Activated T-cell treated with anti-CD3 and anti-CD28 coated beads for 48 hours (primary cell): ENCODE data around the gene CBX1.

ENCODE experiments used
- DNase-seq: peaks from one replicate; pipeline ENCODE4 v3.0.0-alpha.2; 2020; ENCODE audit warnings: low read depth

The CBX1 gene

DNA sequence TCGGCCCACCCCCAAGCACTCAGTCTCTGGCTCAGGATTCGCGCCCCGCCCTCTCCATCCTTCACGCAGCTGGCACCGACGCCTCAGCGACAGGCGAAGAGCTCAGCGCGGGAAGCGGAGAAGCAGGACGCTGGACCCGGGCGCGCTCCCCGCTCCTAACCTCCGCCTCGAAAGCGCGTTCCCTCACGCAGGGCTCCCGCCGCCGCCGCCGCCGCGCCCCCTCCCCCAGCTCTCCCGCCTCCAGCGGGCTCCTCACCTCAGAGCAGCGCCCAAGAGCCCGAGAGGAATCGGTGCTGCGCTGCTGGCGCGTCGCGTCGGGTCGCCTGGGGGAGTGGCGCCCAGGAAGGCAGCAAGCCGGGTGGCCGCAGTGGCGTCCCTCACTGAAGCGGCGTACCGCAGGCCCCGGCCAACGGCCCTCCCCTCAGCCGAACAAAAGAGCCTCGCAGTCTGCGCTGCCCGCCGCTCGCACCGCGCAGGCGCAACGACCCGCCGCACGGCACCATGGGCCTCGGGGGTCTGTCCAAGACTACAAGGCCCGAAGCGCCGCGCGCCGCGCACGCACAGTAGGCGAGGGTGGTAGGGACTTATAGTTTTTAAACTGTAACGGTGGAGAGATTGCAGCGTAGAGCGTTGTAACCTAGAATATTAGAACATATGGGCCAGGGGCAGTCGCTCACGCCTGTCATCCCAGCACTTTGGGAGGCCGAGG, at the start of gene CBX1:
CBX1 (minus strand) TSS at position 467 of the 709 bp plus-strand sequence. CDS start 24,474 bp downstream, outside the sequence.
- peak; percentile 95 for DNase-seq

GRCh38 chr17:48150597-48151001, 49.3 kb upstream of the CBX1 start:
- no peak for DNase-seq

DNA sequence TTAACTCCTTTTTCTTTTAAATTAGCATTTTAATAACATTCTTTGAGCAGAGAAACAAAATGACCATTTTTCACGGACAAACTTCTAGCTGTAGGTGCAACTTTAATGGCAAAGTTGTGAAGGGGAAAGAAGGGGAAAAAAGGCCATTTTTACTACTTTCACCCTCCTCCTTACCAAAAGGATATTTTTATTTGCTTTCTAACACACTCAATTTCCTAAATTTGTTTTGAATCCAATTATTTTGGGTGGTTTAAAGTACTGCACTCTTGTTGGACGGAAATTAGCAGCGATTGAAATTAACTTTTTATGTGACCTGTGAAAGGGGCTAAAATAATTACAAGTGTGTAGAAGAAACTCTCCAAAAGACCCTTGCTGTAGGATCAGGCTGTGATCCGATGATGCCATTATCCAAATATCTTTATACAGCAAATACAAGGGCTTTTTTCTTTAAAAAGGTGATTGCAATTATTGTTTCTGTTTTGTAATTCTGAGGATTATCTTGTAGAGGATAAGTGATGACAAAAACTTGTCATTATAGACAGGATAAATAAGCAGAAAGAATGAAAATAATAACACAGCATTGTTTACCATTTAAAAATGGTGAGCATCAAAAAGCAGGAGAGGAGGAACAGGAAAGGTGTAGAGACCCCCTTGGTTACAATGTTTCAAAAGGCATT, 48.6 kb upstream of the CBX1 start:
- no peak for DNase-seq

DNA sequence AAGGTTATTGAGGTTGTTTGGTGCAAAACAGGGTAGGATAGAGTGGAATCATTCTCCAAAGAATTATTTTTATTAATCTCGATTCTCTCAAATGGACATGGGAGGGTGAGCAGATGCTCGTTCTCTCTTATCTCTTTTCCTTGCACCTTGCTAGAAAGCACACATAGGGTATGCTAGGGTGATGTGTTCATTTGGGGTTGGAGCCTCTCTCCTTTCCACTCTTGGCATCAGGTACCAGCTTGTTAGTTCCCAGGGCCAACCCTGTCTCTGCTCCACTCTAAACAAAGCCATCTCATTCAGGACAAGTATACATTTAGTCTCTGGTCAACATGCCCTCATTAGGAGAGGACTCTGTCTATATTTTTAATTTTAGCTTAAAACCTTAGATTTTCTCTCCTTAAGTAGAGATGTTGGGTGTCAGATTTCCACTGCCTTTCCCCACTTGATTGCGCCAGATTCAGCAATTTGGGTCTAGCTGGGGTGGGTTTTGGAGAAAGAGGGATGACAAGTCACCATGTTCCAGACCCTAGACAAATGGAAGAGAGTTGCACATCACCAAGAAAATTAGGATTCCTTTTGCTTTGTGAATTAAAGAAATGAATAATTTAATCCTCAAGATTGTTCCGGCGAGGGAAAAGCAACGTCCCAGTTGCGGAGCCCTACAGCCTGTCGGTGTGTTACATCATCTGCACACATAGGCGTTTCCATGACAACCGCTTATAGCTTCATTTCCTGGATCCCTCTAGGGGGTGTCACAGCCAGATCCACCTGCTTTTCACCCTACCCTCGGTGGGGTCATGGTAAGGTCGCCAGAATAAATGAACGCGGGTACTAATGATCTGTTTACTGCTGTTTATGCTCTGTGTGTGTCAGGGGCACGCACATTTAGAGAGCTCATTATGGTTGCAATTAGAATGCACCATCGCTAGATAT, 47.8 kb upstream of the CBX1 start:
- DNase-seq, result no peak

- no peak for DNase-seq
These were observed 46.9 kb upstream of the CBX1 start for GRCh38 chr17:48148029-48148770.

- DNase-seq, result no peak
These were observed 43.9 kb upstream of the CBX1 start for GRCh38 chr17:48144976-48145798.

DNA sequence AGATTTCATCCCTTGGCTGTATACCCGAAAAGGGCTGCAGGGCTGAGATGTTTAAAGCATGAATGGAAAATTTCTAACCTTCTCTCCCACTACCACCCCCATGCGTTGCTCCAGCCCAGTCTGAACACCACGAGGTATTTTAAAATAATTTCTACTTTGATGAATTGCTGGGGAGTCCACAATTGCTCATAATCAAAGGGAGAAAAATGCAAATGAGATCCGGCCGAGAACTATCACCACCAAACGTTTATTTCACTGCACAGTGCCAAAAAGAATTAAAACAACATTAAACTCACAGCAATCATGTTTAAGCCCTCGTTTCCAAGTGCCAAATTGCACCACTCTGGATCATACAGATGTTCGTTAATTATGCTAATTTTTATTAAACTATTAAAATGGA, 43.0 kb upstream of the CBX1 start:
- no peak for DNase-seq

- no peak for DNase-seq
These were observed 42.4 kb upstream of the CBX1 start for GRCh38 chr17:48143629-48144028.

GRCh38 chr17:48139944-48140343, 38.7 kb upstream of the CBX1 start:
- DNase-seq, result no peak

DNA sequence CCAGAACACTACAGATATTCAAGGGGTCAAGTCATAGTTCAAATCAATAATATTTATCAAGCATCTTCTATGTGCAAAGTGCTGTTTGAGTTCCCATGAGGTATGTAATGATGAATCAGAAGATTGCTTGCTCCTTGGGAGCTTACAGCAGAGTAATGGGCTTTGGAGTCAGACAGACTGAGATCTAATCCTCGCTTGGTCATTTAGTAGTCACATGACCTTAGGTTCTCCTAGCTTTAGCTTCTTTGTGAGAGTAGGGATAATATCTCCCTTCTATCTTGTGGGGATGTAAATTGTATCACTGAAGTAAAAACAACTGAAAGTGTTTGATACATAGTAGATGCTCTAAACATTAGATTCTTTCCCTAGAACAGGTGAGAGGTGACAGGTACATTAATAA, 36.4 kb upstream of the CBX1 start:
- DNase-seq, result no peak

GRCh38 chr17:48134912-48135480, 33.7 kb upstream of the CBX1 start:
- no peak for DNase-seq

GRCh38 chr17:48132385-48132784, 31.1 kb upstream of the CBX1 start:
- DNase-seq, result no peak

GRCh38 chr17:48131216-48131824, 30.0 kb upstream of the CBX1 start:
- no peak for DNase-seq

GRCh38 chr17:48129981-48130380, 28.7 kb upstream of the CBX1 start:
- no peak for DNase-seq

- no peak for DNase-seq
These were observed 27.1 kb upstream of the CBX1 start for GRCh38 chr17:48128400-48128799.

- no peak for DNase-seq
These were observed 26.2 kb upstream of the CBX1 start for GRCh38 chr17:48127371-48128051.

DNA sequence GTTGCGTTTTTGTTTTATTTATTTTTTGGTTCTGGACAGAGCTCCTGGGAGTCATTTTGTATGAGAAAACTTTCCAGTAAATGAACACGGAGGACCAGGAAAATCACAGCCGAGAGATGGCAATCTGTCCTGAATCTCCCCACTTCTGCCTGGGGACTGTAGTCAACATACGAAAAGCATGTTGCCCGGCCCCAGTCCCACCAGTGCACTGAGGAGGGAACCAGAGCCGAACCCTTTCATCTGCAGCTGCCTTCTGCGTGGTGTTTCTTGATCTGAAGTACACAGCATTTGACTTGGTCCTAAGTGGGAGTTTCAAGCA, 25.2 kb upstream of the CBX1 start:
- DNase-seq, result no peak

DNA sequence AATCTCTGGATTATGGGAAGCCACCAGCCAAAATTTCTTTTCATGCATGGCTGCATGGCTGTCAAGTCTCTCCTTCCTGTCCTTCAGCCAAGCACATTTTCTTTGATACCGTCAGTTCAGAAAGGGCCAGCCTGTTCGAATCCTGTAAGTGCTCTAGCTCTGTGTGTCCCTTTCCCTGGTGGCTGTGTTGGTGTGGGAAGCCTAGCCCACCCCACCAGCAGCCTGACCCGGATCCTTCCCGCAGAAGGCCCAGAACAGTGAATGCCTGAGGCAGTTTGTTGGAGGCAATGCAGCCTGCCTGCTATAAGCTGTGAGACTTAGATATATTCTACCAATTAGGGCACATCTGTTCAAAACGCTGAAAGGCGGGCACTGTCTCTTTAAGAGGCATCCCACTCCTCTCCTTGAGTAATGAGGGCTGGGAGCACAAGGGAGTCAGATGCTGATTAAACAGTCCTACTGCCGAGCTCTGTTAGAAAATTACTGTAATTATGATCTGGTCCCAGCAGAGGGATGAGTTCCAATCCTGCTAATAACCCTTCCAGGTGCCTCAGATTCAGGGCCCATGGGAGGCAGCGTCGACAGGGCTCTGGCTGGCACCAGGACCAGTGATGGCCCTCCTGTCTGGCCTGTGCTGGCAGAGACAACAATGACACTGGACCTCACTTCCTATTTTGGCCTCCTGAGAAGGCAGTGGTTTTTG, 24.7 kb upstream of the CBX1 start:
- no peak for DNase-seq

GRCh38 chr17:48123776-48124388, 22.6 kb upstream of the CBX1 start:
- DNase-seq, result no peak
